SW480 (cell line): ENCODE measurements around the gene SNCAIP.
"Not testable (repeated sequence)": the region's sequence is repeated elsewhere in the genome, so short reads cannot be mapped to it uniquely, and the experiment has no call there.

Source experiments
- DNase-seq: peaks from one replicate; pipeline ENCODE4 v3.0.0-alpha.2; 2016; ENCODE audit warnings: low spot score

SNCAIP gene

DNA sequence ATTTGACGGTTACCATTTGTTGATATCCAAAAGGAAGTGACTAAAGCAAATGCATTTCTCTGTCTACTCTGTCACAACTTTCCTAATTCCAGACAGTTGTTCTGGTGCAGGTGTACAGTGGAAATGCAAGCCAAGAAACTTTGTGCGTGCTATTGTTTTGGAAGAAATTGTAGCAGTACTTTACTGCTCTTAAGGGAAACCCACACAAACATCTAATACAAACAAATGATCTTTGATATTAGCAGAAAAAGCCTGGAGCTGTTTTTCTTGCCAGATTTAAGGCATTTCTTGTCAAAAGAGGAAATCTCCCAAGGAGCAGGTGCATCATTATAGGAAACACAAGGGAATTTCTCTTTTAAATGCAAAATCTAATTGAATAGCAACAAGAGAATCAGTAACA, 2.0 kb downstream of the SNCAIP start:
- DNase-seq = no peak

DNA sequence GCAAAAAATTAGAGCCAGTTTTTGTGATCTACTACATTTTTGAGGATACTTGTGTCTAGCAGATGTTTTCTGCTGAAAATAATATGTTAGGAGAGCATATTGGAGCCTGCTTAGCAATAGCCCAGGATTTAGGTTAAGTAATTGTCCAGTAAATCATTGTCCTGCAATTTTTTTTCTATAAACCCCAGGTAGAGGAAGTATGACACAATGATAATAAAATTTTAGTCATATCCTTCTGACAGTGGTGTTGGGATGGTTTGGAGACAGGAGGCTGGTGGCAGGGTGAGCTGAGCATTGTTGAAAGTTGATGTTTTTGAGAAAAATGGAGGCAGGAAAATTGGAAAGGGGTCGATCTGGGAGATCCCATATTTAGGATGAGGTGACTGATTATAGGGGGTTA, 3.5 kb downstream of the SNCAIP start:
- DNase-seq = no peak

DNA sequence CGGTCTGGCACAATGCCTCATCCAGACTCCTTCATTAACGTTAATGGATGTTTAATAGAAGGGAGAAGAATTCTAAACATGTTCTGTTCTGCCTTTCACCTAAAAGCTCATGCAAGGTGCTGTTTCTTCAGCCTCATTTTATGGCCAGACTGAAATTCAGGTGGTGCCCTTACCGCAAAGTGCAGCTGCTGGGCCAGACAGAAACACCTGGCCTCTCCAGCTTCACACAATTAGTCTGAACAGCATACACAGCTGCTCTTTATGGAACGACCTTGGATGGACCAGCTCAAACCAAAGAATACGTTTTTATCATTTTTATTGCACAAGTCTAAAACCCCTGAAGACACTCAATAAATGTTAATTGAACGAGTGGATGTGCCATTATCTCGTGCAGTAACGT, 4.6 kb downstream of the SNCAIP start:
- DNase-seq = peak; percentile 25

DNA sequence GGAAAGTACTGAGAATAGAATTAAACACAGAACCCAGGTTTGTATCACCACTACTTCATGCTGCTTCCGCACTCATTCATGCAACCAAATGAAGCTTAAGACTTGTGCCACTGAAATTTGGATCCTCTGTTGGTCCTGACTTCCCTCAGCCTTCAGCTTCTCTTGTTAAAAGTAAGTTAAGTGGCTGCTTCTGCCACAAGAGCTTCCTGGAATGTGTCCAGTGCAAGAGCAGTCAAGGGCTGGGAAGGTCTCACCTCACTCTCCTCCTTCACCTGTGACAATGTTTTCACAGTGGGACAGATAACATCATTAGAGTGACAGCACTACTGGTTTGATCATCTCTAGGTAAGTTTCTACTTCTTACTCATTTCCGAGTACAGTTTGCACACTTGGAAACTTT, 7.9 kb downstream of the SNCAIP start:
- no peak for DNase-seq

DNA sequence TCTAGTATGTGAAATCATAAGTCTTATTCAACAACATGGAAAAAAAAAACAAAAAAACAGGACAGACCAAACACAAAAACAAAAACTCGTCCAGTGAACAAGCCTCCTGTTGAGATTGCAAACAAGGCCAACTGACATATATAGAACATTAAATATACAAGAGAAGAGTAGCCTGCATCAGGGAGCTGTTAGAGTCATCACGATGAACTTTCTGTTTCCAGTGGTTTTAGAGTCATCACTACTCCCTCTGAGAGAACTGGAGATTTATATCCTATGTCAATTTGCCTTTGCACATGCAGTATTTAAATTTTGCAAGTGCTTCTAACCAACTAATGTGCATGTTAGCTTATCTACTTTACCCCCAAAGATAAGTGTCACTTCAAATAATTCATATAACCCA, 9.9 kb downstream of the SNCAIP start:
- no peak for DNase-seq

DNA sequence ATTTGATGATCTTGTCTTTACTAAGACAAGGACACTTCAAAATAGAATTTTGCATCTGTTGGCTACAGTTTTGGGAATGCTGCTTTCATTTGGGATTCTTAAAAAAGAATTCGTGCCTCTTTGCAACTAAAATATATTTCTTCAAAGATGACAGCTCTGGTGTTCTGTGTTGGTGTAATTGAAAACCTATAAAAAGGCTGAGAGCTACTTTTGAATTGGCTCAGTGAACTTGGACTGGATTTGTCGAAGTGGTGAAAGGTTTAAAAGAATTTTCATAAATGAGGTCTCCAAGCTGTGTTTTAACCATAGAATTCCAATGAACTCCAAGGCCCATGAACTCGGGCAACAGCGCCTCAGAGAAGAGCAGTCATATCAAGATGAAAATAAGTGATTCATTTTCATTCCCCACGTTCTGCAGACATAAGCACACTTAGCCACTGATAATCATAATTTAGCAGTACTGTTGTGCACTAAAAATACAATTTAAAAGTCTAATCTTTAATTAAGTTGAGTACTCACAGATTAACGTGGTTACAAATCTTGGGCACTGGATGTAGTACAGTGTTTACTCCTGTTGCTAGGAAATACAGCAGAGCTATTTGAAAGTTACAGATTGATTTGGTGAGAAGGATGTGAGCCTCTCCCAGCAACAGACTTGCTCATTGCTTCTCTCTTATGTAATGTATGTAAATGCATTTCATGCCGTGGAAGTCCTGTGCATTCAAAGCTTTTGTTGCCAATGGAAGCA, 10.9 kb downstream of the SNCAIP start:
- DNase-seq = no peak

DNA sequence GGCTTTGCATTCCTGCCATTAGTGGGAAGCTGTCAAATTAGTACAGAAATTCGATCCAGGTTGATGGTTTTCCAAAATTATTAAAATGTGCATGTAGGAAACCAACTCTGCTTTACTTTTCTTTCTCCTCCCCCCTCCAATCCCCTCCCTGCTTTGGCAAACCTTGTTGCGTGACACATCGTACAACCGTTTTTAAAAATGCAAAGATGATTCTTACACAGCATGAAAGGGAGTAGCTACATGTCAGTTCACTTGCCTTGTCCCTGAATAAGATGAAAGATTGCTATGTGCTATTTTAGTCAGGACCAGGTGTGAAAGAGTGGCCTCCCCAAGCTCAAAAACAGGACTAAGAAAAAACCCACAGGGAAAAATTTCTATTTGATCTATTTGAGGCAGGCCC, 11.7 kb downstream of the SNCAIP start:
- DNase-seq = no peak

DNA sequence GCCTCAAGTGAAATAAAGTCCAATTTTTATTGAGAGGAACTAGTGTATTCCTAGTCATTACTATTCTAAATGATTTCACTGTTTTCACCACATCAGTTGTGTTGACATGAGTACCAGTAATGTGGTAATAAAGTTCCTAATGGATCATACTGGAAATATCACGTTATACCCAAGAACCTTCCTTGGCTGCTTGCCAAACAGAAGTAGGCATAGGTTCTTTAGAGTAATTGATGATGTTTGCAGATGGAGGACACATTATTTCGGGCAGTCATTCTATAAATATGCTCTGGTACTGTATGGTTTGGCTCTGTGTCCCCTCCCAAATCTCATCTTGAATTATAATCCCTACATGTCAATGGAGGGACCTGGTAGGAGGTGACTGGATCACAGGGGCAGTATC, 15.1 kb downstream of the SNCAIP start:
- no peak for DNase-seq

DNA sequence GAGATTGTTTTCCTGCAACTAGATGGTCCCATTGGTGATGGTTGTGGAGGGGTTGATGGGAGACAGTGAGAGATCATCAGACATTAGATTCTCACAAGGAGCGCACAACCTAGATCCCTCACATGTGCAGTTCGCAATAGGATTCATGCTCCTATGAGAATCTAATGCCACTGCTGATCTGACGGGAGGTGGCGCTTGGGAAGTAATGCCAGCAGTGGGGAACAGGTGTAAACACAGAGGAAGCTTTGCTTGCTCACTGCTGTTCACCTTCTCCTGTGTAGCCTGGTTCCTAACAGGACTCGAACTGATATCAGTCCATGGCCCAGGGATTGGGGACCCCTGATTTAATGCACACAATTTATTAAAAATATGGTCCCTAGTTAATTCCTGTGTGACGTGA, 18.8 kb downstream of the SNCAIP start:
- no peak for DNase-seq

DNA sequence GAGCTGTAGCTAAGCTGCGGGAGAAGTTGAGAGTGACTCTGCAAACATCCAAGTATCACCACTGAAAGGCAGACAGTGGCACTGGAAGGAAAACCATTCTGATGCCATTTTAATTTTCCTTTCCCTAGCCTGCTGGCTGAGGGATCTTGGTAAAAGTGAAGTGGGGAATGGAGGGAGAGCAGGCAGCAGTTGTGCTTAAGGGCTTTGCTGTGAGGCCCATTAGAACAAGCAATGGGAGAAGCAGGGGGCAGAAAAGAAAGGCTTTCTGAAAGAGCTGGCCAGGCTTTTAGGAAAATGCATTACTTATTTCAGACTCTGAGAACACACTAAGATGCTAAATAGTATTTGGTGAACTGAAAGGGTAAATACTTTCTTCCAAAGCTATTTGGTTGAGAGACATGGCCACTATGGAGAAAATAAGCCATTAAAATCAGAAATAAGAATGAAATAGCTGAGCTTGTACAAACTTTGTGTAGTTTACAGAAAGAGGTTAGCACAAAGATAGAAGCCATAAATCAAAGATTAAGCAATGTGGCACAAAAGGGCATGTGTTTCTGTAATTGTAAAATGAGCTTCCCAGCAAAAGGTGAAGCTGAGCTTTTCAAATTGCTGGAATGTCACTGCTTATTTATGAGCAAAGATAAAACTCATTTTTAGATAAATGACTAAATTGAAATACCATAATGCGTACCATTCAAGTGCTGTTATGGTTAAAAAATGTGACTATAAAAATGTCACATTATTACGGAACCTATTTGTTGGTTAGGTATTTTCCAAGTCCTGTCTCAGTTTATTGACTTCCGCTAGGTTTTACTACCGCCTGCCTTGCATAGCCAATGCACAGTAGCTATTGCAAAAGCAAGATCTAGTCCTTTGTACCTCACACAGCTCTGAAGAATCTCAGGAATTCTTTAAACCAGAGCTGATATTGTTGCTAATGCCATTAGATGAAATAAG, 20.8 kb downstream of the SNCAIP start:
- DNase-seq = no peak

DNA sequence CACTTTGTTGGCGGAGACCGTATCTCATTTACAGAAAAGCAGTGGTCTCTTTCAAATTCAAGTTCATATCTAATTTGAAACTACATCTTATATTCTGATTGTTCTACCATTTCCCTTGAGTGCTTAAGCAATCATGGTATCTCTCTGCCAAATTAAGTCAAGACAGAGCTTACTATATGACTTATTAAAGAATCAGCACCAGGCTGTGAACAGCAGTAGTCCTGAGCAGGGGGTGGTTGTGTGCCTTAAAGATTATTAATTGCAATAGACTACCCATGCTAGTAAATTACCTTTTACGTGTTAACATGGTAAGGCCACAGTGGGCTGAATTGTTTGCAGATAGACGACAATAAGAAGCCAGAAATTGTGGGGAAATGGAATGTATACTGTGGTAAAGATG, 21.5 kb downstream of the SNCAIP start:
- DNase-seq = no peak

DNA sequence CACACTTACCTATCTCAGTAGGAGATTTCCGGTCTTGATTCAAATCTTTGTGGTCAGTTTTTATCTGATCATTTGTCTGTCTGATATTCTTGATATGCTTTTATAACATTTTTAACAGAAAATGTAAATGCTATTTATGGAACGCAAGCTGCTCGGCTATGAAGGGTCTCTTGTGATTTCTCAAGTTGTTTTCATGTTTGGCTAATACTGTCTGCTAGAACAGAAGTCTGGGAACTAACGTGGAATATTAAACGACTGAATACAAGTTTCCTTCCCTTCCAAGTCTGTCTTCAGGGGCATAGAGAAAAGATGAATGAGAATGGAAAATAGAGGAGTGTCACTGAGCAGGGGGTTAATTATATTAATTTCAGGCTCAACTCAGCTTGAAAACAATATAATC, 27.6 kb downstream of the SNCAIP start:
- no peak for DNase-seq

DNA sequence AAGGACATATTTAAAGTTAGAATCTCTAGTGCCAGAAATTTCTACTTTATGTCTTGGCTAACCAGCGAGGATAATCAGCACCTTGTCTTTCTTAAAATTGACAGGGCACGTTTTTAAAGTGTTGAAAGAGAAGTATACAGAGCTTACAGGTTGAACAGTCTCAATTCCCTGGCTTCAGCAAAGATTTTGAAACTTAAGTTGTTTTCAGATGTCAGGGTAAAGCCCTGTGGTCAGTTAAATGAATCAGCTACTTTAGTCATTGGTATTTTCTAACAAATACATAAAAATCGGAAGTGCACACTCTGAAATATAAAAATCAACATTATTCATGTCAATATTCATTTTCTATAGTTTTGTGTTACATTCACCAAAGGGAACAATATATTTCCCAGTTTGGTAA, 29.1 kb downstream of the SNCAIP start:
- no peak for DNase-seq

DNA sequence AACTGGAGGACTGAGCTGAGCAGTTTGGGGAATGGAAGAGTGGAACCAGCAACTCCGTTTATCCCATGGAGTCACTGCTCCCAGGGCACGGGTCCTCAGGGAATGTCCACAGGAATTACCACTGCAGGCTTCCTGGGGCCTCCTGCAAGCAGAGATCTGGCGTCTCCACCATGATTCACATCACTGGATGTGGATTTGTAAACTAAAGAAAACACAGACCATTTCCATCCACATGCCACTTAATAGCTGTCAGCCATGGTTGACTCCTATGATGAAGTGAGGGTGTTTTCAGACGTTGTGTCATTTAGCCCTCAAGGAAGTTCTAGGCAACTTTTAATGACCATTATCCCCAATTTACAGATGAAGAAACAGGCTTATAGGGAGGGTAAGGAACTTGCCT, 30.2 kb downstream of the SNCAIP start:
- DNase-seq = no peak

DNA sequence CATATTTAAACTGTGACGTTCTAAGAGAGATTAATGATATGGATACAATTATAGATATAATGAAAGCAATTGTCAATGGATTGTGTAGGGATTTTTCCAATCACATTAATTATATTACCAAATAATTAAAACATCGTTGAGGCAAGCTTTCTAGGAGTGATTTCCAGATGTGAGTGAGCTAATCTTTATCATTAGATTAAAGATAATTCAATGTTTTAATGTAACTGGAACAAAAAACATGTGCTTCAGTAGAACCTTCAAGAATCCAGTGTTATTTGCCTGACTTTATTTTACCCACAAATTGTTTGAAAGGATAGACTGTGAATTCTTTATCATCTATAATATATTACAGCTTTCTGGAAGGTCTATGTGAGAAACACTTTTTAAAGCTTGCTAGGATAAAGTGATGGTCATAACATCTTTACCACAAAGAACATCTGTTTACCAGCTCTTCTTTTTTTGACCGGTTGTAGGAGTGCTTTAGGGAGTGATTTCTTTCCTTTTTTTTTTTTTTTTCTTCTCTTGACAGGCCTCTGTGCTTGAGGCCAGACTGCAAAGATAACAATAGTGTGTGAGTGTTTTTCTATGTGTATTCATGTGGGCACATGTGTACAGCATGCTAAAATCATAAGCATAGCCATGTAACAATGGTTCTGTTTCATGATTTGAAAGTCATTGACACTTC, 35.0 kb downstream of the SNCAIP start:
- no peak for DNase-seq

DNA sequence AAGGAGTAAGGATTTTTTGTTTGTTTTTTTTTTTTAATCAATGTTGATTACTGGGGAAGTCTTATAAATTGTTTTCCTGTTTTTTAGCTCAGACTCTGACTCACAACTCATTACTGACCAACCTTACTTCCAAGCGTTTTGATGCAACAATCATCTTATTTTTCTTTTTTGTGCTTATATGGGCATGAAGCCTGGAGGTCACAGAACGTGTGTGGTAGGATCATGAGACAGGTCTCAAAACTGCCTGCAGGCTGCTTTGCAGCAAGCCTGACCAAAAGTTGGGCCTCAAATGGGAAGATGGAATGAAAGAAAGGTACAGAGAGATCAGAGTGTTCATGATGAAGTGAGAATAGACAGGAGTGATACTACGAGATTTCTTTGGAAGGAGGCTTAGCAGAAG, 38.5 kb downstream of the SNCAIP start:
- DNase-seq = no peak

DNA sequence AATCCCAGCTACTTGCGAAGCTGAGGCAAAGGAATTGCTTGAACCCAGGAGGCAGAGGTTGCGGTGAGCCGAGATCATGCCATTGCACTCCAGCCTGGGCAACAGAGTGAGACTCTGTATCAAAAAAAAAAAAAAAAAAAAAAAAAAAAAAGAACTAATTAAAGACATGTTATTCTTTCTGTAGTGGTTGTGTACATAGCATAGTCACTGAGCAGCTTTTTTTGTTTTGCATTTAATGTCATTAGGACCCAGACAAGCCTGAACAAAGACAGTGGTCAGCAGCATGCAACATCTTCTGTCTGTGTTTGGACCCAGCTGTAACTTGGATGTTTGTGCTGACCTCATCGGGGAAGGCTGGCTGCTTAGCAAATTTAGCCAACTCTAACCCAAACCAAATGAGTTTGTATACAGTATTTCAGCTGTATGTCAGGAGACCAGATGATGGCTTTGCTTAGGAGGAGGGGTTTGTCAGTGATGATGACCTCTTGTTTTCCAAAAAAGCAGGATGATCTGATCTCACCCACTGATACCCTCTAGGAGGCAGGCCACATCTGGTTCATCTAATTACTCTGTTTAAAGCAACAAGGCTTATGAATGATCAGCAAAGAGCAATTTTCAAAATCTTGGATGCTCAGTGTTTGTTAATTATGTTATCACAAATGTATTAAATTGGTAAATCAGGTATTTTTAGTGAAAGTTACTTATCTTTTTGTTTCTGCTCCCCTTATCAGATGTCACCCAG, 39.5 kb downstream of the SNCAIP start:
- no peak for DNase-seq

DNA sequence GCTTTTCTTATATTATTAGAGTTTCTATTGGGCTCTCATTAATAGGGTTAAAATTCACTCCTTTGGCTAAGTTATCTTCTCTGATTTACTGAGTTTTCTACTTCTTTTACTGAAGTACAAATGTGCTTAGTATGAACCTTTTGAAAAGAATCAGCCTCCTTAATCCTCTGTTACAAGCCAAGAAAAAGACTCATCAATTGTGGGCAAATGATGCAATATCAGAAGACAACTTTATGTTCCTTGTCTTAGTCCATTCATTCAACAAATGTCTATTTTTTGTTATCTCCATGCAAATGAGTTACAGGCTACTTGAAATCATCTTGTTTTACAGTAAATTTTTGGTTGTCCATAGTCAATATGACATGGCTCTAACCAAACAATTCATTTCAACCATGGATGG, 40.3 kb downstream of the SNCAIP start:
- DNase-seq = no peak

DNA sequence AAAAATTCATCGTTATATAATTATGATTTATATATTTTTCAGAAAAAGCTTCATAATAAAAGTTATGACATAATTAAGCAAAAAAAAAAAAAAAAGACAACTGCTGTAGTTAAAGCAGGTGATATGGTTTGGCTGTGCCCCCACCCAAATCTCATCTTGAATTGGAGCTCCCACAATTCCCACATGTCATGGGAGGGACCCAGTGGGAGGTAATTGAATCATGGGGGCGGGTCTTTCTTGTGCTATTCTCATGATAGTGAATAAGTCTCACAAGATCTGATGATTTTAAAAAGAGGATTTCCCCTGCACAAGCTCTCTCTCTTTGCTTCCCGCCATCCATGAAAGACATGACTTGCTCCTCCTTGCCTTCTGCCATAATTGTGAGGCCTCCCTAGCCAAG, 41.3 kb downstream of the SNCAIP start:
- DNase-seq = not testable (repeated sequence)

DNA sequence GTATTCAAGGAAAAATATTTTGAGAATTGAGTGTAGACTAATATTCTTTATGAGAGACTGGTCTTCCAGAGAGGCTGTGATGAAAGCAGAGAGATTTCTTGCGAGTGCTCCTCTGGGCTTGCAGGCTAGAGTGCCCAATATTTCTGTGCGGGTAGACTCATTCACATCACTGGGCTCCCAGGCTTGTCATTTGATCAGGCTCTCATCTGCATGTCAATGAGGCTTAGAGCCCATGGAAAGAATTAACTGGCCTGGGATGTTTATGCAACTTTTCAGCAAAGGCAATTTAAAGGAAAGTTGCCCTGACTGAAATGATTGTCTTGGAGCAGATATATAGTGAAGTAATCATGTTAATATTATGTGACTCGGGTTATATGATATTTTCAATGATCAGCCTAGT, 42.3 kb downstream of the SNCAIP start:
- DNase-seq = no peak

DNA sequence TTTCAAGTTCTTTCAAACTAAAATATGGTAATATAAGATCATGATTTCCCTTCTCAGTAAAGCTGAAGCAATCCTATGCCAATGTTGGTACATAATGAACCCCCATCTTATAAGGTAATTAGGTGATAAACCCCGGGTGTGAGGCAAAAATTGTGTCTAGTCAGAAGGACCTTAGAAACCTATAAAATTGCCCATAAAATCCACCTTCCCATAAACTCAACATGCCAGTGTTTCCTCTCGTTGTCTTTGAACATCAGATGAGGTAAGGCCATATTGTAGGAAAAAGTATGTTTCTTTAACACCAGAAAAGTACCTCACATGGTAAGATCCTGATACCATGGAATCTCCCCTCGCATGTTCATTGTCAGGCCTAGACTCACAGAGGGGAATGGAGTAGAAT, 43.3 kb downstream of the SNCAIP start:
- DNase-seq = no peak

DNA sequence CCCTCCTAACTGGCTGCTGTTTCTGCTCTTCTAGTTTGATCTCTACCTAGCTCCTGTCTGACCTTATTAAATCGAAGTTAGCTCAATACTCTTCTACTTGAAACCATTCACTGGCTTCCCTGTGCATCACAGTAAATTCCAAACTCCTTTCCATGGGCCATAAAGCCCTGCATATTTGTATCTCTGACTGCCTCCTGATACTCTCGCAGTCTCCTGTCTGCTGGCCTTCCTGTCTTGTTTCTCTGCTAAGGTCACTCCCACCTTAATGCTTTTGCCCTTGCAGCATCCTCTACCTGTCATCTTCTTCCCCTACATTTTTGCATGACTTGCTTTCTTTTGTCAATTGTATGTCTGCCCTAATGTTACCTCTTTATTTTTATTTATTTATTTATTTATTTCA, 44.8 kb downstream of the SNCAIP start:
- DNase-seq = no peak
